ENCODE results near the gene SLC44A3.

DNA sequence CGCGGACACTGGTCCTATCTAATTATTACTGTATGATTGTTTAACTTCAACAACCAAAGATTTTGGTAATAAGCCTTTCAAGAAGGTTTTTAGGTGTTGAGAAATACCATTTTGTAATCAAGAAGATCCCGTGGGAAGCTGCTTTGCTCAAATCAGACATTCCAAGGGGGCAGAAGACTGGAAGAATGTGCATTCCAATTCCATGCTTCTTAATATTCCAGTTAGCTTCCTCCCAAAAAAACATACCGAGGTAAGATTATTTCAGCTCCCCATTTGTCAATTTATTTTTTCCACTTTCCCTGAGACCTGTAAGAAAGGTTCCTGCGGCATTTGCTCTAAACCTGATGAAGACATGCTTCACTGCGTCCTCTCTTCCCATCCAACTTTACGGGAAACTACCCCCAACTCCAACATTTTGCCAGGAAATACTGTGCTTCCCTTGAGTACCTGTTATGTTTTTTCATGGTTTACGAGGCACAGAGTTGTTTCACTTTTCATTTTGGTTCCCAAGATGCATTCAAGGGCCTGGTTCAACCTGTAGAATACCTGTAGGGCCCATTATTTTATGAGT, 102.7 kb downstream of the SLC44A3 start:
- no peak for TF ChIP-seq POLR2A (IDR thresholded peaks at IDR 0.05)
- TF ChIP-seq, protein P1, sequence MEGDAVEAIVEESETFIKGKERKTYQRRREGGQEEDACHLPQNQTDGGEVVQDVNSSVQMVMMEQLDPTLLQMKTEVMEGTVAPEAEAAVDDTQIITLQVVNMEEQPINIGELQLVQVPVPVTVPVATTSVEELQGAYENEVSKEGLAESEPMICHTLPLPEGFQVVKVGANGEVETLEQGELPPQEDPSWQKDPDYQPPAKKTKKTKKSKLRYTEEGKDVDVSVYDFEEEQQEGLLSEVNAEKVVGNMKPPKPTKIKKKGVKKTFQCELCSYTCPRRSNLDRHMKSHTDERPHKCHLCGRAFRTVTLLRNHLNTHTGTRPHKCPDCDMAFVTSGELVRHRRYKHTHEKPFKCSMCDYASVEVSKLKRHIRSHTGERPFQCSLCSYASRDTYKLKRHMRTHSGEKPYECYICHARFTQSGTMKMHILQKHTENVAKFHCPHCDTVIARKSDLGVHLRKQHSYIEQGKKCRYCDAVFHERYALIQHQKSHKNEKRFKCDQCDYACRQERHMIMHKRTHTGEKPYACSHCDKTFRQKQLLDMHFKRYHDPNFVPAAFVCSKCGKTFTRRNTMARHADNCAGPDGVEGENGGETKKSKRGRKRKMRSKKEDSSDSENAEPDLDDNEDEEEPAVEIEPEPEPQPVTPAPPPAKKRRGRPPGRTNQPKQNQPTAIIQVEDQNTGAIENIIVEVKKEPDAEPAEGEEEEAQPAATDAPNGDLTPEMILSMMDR (IDR thresholded peaks at IDR 0.05): no peak
- peak in 2 of 4 donors; percentile 9 to 18 for TF ChIP-seq POLR2AphosphoS5 (IDR thresholded peaks at IDR 0.05)
- TF ChIP-seq EP300 (IDR thresholded peaks at IDR 0.05): no peak
